Measurements from ENCODE around the gene ZRANB3. TPM values are rescaled to one million over a fixed set of nuclear protein-coding genes. Genes with fewer than 3 reads are reported as not detected.

The ZRANB3 gene
- 7.1 and 7.6 TPM in 2 replicates for total RNA-seq

DNA sequence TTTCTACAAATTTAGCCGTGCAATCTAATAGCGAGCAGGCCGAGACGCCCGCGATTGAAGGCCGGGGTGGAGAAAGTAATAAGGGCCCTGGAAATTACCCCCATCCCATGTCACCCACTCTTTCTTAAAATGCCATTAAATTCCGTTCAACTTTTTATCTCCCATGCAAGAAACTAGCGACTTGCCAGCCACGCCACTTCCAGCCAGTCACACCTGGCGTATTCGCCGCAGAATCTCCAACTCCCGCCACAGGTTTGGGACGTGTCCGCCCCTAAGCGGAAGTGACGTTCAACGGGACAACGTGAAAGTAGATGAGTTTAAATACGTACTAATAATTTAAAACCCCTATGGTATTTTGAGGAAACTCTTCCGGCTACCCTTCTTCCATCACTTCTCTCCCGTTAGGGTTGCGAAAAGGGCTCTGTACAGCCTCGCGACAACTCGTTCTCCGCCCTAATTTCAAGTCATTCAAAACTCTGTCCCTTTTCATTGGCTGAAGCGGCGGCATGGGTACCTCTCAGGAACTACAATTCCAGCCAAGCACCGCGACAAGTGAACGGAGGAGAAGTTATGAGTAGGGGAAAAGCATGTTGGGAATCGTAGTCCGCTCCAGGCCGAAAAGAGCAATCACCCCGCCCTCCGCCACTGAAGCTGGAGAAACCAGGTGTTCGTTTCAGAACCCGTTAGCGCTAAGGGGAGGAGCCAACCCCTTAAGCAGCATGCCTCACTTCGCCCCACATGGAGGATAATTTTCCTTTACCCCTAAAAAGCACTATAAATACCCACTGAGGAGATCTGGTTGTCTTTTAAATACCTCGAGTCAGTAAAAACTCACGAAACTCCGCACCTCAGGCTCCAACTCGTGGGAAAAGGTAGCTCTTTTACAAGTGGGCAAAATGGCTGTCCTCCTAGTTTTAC is at the start of gene ZRANB3:
Gene ZRANB3 (minus strand): TSS at position 906 of the 918 bp plus-strand sequence.

GRCh38 chr2:135531231-135532197 is 496 bp upstream of the ZRANB3 start, which contains the start of gene R3HDM1:
Gene R3HDM1 (plus strand): TSS chr2:135531484. CDS start chr2:135604846, 73,362 bp downstream.

Other genes with a start within 250 kb of the ZRANB3 start
- gene R3HDM1, start 266 bp upstream of the ZRANB3 start, total RNA-seq, result 3.8 and 4.3 TPM in 2 replicates
- gene UBXN4, start 210.6 kb upstream of the ZRANB3 start, total RNA-seq, result 63.0 and 67.2 TPM in 2 replicates